IPS DF 4.7 (cell line): Measurements from ENCODE around the gene FHOD3.
"Not testable (repeated sequence)": the region's sequence is repeated elsewhere in the genome, so short reads cannot be mapped to it uniquely, and the experiment has no call there.

Source experiments
- DNase-seq: peaks from one replicate; pipeline ENCODE4 v3.0.0-alpha.2; 2013; ENCODE audit warnings: low spot score; ENCODE audit errors: extremely low read depth

Gene FHOD3

DNA sequence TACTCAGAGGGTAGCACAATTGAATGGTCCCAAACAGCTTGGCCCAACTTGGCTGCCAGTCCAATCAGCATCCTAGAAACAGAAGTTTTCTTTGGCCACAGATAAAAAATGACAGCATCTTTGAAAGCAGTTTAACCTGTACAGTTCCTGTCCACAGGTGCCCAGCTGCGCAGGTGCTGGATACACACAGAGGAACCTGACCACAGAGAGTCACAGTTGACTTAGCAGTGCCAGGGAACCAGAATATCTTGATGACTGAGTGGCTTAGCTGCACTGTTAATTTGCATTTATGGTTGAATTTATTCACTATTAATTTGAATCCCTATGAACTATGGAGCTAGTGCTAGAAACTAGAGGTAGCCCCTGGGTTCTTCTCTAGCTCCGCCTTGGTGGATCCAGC lies 437.6 kb downstream of the FHOD3 start:
- no peak for DNase-seq

DNA sequence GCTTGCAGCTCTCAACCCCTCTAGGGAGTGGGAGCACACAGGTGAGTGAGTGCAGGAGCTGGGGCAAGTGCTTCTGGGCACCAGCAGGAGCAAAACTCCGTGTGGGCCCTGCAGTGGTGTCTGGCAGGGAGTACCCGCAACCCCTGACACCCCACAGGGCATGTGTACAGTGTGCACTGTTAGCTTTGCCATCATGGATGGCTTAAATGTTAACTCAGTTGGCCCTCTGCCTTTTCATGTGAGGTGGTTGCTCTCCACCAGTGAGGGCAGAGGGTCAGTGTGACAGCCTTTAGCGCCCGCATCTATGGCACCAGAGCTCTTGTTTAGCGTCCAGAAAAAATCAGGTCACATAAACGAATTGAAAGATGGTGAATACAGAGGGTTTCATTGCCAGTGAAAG lies 438.6 kb downstream of the FHOD3 start:
- no peak for DNase-seq

GRCh38 chr18:36737316-36737715 lies 439.8 kb downstream of the FHOD3 start:
- DNase-seq, result no peak

DNA sequence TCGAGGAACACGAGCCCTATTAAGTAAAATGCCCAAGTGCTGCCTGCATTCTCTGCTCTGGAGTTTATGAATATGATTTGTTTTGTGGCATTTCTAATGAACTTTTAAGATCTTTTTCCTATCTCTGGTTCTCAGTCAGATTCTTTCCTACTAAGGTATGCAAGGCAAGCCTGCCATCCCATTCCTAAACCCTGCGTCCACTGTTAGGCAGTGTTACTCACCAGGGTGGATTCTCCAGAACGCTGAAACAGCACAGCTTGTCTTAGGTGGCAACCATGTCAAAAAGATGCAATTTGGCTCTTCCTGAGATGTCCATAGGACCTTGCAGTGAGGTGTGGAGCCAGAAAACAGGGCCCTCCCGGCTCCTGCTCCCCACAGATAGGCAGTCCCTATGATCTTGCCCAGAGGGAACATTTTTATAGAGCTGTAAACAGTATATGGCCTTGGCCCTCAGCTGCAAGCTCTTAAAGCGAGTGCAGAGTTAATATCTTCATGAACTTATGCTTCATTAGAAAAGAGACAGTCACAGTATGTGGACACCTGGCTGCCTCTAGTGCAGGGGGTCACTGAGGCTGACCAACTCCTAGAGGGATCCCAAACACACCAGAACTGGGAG lies 446.9 kb downstream of the FHOD3 start:
- DNase-seq, result no peak

- DNase-seq, result no peak
These were observed 447.9 kb downstream of the FHOD3 start for GRCh38 chr18:36745219-36745975.

DNA sequence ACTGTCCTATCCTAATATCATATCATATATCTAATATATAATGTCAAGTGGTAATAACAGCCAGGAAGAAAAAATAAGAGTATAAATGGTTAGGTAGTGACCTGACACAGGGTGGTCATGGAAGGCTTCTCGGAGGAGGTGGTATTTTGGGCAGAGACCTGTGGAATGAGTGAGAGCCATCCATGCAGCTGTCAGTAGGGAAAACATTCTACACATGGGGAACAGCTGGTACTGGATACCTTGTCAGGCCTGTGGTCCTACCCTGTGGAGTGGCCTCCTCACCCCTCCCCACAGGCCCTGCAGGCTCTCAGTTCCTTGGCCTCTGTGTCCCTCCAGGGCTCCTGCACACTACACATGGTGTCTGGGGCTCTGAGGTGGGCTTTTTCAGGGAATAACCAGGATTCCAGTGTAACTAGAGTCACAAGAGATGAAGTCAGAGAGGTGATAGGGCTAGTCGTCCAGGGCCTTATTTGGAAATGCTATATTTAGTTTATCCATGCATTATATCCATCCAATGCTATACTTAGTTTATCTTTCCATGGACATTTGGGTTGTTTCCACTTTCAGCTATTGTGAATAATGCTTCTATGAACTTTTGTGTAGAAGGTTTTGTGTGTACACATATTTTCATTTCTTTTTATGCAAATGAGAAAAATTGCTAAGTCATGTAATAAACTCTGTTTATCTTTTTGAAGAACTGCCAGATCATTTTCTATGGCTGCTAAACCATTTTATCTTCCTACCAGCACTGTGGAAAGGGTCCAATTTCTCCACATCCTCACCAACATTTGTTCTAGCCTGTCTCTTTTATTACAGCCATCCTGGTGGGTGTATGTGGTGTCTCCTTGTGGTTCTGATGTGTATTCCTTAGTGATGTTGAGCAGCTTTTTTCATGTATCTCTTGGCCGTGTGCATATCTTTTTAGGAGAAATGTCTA lies 455.7 kb downstream of the FHOD3 start:
- DNase-seq, result no peak

- no peak for DNase-seq
These were observed 458.7 kb downstream of the FHOD3 start for GRCh38 chr18:36756242-36756641.

DNA sequence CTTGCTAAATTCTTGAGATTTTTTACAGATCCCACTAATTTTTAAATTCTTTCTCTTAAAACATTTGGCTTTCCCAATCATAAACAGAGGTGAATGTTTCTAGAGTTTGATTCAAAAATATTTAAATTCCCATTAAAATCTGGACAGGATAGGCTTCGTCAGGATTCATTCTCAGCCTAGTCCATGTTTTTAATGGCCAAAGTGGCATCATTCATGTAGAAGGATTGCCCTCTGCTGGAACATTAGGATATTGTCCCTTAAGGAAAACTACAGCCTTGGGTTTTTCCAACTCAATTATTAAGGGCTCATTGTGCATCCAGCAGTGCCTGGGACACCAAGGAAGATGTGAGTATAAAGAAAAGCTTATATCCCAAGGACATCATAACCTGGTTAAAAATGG lies 459.6 kb downstream of the FHOD3 start:
- DNase-seq, result no peak

DNA sequence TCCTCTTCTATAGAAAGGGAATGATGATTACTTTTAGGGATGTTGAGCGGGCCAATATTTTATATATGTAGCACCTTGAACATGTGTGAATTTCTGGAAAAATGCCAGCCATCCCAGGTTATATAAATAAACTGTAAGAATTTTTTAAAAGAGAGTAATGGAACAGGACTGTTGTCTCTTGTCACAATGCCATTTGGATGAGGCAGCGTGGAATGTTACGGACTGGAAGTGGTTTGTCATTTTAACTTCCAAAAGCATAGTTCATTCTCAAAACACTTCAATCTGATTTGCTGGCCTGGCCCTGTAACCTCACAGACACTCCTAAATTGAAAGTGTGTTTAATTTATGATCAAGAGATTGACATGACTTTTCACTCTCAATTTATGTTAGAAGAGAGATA lies 460.5 kb downstream of the FHOD3 start:
- DNase-seq, result no peak

DNA sequence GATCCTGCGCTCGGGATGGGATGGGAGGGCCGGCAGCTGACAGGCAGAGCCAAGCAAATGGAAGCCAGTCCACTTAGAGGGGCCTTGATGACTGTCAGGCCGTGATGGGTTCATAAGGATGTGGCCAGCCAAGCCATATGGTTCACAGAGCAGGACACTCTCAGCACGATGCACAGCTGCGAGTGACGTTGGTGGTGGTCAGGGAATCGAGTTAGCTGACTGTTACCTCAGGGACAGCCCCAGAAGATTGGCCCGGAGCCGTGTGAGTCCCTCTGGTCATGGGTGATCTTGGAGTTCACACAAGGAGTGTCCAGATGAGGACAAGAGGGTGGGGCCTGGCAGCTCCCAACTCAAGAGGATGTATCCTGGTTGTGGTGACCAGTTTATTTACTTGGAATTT lies 461.1 kb downstream of the FHOD3 start:
- no peak for DNase-seq

GRCh38 chr18:36759167-36759776 lies 461.8 kb downstream of the FHOD3 start:
- DNase-seq, result no peak

GRCh38 chr18:36760598-36760997 lies 463.1 kb downstream of the FHOD3 start:
- DNase-seq, result no peak

DNA sequence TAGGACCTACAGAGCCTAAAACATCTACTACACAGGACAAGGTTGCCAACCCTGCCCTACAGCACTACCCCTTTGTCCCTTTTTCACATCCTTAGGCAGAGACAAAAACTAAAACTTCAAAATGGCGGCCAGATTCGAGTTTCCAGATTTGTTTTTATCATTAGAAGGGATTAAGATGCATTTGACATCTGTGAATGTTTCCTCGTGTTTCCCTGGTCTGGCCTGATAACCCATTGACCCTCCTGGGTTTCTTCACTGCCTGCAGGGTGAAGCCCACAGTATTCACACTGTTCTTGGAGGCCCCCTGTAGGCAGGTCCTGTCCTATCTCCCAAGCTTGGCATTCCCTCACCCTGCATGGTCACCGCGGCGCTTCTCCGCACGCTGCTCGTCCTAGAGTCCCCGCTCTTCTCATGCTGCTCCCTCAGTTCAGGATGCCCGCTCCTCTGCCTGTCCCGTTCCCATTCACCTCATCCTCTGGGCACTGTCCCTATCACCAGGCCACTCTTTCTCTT lies 463.7 kb downstream of the FHOD3 start:
- no peak for DNase-seq

GRCh38 chr18:36762074-36762473 lies 464.6 kb downstream of the FHOD3 start:
- no peak for DNase-seq

- DNase-seq, result not testable (repeated sequence)
These were observed 465.5 kb downstream of the FHOD3 start for GRCh38 chr18:36762965-36763364.

DNA sequence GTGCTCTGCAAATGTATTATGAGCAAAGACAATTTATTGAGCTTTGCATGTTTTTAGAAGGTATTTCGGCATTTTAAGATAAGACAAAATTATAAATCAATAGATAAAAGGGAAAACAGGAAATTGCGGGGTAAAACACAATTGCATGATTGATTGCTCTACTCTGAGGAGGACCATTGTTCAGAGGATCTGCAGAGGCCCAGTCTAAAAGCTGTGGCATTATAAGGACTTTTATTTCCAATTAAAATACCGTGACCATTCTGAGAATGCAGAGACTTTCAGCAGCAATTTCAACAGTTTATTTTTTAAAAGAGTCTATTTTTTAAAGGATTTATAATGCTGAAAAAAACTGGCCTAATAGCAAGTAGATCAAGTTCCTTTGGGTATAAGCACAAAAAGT lies 469.3 kb downstream of the FHOD3 start:
- no peak for DNase-seq

- DNase-seq, result no peak
These were observed 471.7 kb downstream of the FHOD3 start for GRCh38 chr18:36769172-36769571.

DNA sequence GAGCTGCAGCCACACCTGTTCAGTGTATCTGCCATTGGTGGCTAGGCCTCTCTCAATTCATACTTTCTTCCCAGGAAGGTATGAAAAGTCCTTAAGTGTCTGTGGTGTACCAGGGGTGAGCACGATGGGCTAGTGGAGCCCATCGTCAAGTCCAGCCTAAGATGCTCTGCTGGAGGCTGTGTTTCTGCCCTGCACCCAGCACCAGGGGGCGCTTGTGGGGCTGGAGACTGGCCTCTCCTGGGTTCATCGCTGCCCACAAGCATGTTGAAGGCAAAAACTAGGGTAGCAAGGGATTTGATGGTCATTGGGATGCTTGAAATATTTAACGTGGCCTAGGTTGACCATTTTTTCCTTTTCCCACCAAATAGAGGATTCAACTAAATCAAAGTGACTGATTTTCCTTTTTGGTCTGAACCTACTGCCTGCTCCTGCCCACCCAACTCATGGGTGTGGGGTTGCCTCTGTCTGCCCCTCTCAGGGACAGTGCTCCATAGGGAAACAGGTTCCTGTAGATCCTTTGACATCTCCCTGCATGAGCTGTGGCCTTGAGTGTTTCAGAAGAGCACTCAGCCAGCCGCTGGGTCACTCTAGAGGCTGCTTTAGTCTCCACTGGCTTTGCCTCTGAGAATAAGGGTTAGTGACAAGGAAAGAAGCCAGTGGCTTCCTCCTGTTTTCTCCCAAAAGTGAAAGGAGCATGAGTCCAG lies 472.2 kb downstream of the FHOD3 start:
- no peak for DNase-seq

GRCh38 chr18:36770315-36770946 lies 472.9 kb downstream of the FHOD3 start:
- no peak for DNase-seq

- DNase-seq, result no peak
These were observed 473.7 kb downstream of the FHOD3 start for GRCh38 chr18:36771245-36771644.
